ENCODE measurements around the gene ZNF135. TPM values are rescaled to one million over a fixed set of nuclear protein-coding genes. Genes with fewer than 3 reads are reported as not detected.

ZNF135 gene
- polyA plus RNA-seq, 1 of the 3 experiments (the other 2 are of a cell fraction): 0.41 TPM

DNA sequence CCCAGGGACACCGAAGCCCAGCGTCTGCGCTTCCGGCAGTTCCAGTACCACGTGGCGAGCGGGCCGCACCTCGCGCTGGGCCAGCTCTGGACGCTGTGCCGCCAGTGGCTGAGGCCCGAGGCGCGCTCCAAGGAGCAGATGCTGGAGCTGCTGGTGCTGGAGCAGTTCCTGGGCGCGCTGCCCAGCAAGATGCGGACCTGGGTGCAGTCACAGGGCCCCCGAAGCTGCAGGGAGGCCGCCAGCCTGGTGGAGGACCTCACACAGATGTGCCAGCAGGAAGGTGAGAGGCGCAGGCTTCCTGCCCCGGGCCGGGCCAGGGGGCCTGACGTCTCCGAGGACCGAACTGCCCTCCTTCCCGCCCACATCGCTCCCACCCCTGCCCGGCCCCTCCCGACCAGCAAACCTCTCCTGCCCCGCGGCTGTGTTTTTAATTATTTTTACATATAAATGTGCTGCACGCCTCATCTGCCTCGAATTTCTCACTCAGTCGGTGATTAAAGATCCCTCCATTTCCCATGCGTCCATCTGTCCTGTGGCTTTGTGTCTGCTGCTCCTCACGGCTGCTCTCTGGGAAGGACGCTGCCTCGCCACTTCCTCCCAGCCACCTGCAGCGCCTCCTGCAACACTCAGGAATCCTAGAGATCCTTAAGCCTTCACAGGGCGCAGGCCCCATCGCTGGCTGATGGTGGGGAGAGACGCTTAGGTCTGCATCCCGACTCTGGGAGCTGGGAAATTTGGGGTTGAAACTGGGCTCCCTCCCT, 21.0 kb upstream of the ZNF135 start (continued):
- TF ChIP-seq, protein P1, sequence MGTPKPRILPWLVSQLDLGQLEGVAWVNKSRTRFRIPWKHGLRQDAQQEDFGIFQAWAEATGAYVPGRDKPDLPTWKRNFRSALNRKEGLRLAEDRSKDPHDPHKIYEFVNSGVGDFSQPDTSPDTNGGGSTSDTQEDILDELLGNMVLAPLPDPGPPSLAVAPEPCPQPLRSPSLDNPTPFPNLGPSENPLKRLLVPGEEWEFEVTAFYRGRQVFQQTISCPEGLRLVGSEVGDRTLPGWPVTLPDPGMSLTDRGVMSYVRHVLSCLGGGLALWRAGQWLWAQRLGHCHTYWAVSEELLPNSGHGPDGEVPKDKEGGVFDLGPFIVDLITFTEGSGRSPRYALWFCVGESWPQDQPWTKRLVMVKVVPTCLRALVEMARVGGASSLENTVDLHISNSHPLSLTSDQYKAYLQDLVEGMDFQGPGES (IDR thresholded peaks at IDR 0.05; ENCODE audit: low read depth, low read length): no peak
- no peak for TF ChIP-seq GABPA (IDR thresholded peaks at IDR 0.05; ENCODE audit: low read depth)

DNA sequence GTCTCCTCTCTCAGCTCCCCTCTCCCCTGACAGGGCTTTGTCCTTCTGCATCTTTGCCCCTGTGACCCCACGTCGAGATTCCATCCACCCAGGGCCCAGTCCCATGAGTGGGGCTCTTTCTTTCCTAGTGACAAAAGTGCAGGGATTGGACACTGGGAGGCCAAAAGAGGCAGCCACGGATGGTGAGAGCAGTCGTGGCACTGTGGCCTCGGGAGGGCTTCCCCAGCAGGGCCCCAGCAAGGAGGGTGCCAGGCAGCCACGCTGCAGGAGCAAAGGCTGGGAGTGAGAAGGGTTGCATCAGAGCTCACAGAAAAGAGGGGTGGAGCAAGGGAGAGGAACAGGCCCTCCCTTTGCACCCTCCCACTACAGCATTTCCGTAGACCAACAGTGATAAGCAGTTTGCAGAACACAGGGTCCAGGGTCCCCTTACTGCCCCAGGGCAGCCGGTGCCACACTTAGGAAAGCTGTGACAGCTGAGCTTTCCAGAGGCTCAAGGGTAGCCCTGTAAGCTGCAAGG, 20.3 kb upstream of the ZNF135 start:
- H3K36me3 ChIP-seq (replicated peaks in 1 of 2; ENCODE audit: control insufficient read depth in 1 of 2, insufficient read depth in 2 of 2, low read length in 1 of 2): no peaks in the 10 kb centered on the region
- H4K20me1 ChIP-seq (ENCODE audit: insufficient read depth): no peaks in the 10 kb centered on the region
- no peak overlapping the region for H3K27ac ChIP-seq (ENCODE audit: low read depth in 2 of 2, low read length in 1 of 2)
- H3K4me1 ChIP-seq (ENCODE audit: control insufficient read depth in 1 of 2, insufficient read depth in 2 of 2, low read depth in 1 of 2, low read length in 1 of 2): no peaks in the 10 kb centered on the region
- no peaks in the 10 kb centered on the region for H3K27me3 ChIP-seq (ENCODE audit: insufficient read depth)
- H3K79me2 ChIP-seq (ENCODE audit: insufficient read depth): no peaks in the 10 kb centered on the region
- POLR2A ChIA-PET: no interaction called here
- CTCF ChIA-PET: no interaction called here
- 9% methylated on average over 8 of the region's 8 CpGs for WGBS (ENCODE audit: low lambda C conversion rate)
- H3K9me3 ChIP-seq: no peaks in the 10 kb centered on the region
- H3K9ac ChIP-seq: no peak overlapping the region
- no peak overlapping the region for H3K4me3 ChIP-seq (ENCODE audit: low read depth in 2 of 2, low read length in 1 of 2)
- no peak for DNase-seq
- no peaks in the 10 kb centered on the region for H3K9me2 ChIP-seq
- H3K4me2 ChIP-seq: no peak overlapping the region
- TF ChIP-seq MEF2A (IDR thresholded peaks at IDR 0.05; ENCODE audit: borderline replicate concordance, low read depth): no peak
- no peak for TF ChIP-seq EZH2phosphoT487 (IDR thresholded peaks at IDR 0.05; ENCODE audit: borderline replicate concordance, low read depth)
- no peak for TF ChIP-seq ELF1 (IDR thresholded peaks at IDR 0.05)
- no peak for TF ChIP-seq POLR2AphosphoS5 (IDR thresholded peaks at IDR 0.05; ENCODE audit: low read depth, low read length)
- TF ChIP-seq TEAD4 (IDR thresholded peaks at IDR 0.05; ENCODE audit: borderline replicate concordance, insufficient read depth): no peak
- TF ChIP-seq, protein P1 (IDR thresholded peaks at IDR 0.05; ENCODE audit: low read depth, low read length): no peak
- TF ChIP-seq FOSL2 (IDR thresholded peaks at IDR 0.05; ENCODE audit: borderline replicate concordance, low read depth): no peak
- no peak for TF ChIP-seq TCF12 (IDR thresholded peaks at IDR 0.05)
- no peak for TF ChIP-seq GABPA (IDR thresholded peaks at IDR 0.05; ENCODE audit: low read depth)
- H2AFZ ChIP-seq (ENCODE audit: low read depth): no peak overlapping the region
- no peaks in the 10 kb centered on the region for H3F3A ChIP-seq (replicated peaks; ENCODE audit: insufficient read depth)

DNA sequence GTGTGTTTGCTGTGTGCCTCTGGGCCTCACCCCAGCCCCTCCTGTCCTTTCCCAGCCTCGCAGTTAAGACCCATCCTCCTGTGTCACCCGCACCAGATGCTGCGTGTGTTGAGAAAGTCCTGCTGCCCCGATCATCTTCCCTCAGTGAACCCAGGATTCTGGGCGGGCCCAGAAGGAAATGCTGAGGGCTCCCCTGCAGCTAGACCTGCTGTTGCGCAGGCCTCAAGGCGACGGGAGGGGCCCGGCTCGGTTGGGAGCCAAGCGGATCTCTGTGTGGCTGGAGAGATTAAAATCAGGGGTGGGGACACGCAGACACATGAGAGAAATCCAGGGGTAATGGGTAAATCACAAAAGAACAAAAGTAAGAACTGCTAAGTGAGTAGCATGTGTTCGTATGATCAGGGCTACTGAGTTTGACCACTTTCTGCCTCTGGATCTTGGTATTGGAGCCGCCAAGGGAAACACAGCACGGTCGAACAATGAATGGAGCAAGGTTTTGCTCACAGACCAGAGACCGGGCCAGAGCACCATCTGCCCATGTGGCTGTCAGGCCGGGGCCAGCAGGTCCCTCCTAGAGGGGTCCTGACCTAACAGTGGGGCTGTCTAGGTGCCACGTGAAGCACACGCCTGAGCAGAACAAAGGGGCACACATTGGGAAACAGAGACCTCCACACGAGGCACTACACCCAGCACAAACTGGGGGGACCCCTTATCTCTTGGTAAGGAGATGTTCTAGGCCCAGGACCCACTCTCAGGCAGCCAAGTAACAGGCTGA, 18.1 kb upstream of the ZNF135 start:
- 44% methylated on average over 19 of the region's 21 CpGs for WGBS (ENCODE audit: low lambda C conversion rate)
- Histone ChIP-seq H3K36me3 (replicated peaks in 1 of 2; ENCODE audit: control insufficient read depth in 1 of 2, insufficient read depth in 2 of 2, low read length in 1 of 2) (no peaks in the 10 kb centered on the region), H3K9me2 (no peaks in the 10 kb centered on the region), H3K27me3 (ENCODE audit: insufficient read depth) (no peaks in the 10 kb centered on the region), H4K20me1 (ENCODE audit: insufficient read depth) (no peaks in the 10 kb centered on the region), H3K9ac (no peak overlapping the region), H3K4me1 (ENCODE audit: control insufficient read depth in 1 of 2, insufficient read depth in 2 of 2, low read depth in 1 of 2, low read length in 1 of 2) (no peaks in the 10 kb centered on the region), H3K79me2 (ENCODE audit: insufficient read depth) (no peaks in the 10 kb centered on the region), H3F3A (replicated peaks; ENCODE audit: insufficient read depth) (no peaks in the 10 kb centered on the region), H3K4me3 (ENCODE audit: low read depth in 2 of 2, low read length in 1 of 2) (no peak overlapping the region), H2AFZ (ENCODE audit: low read depth) (no peak overlapping the region), H3K4me2 (no peak overlapping the region), H3K27ac (ENCODE audit: low read depth in 2 of 2, low read length in 1 of 2) (no peak overlapping the region), H3K9me3 (no peaks in the 10 kb centered on the region)
- TF ChIP-seq SIN3A (IDR thresholded peaks at IDR 0.05; ENCODE audit: borderline replicate concordance, low read depth, low read length) (no peak), GATA2 (CRISPR knock-in tag; IDR thresholded peaks at IDR 0.05) (no peak), TCF12 (IDR thresholded peaks at IDR 0.05) (no peak), FOSL2 (IDR thresholded peaks at IDR 0.05; ENCODE audit: borderline replicate concordance, low read depth) (no peak), JUND (IDR thresholded peaks at IDR 0.05) (no peak), GABPA (IDR thresholded peaks at IDR 0.05; ENCODE audit: low read depth) (no peak), NFIC (IDR thresholded peaks at IDR 0.05; ENCODE audit: borderline replicate concordance) (no peak), RAD21 (IDR thresholded peaks at IDR 0.05; ENCODE audit: low read length) (no peak)
- TF ChIP-seq, protein P2, sequence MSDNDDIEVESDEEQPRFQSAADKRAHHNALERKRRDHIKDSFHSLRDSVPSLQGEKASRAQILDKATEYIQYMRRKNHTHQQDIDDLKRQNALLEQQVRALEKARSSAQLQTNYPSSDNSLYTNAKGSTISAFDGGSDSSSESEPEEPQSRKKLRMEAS (IDR thresholded peaks at IDR 0.05; ENCODE audit: low read depth): no peak
- ChIA-PET CTCF (no interaction called here), POLR2A (no interaction called here)
- DNase-seq: no peak

Data from SK-N-SH (cell line).